Iris pigment epithelial cell (primary cell): ENCODE measurements around the gene CFP.
A peak's percentile ranks its signal among the peaks of the same experiment; 100 is the strongest.
"Not testable (repeated sequence)": the region's sequence is repeated elsewhere in the genome, so short reads cannot be mapped to it uniquely, and the experiment has no call there.

Experiments used
- DNase-seq: peaks from one replicate; pipeline ENCODE4 v3.0.0-alpha.2; 2011; ENCODE audit warnings: low read depth

The CFP gene

GRCh38 chrX:47629419-47630200 is at the start of gene CFP:
Gene CFP, minus strand, starts transcription at chrX:47629930. Its CDS starts 86 bp downstream, at chrX:47629844.
- no peak for DNase-seq

- not testable (repeated sequence) for DNase-seq
Observed at GRCh38 chrX:47675959-47676859, 46.5 kb upstream of the CFP start.

GRCh38 chrX:47674776-47675175 is 45.0 kb upstream of the CFP start:
- DNase-seq, result no peak

- not testable (repeated sequence) for DNase-seq
Observed at GRCh38 chrX:47665797-47666196, 36.1 kb upstream of the CFP start.

GRCh38 chrX:47664737-47665136 is 35.0 kb upstream of the CFP start:
- DNase-seq, result peak; percentile 72

- DNase-seq, result peak; percentile 94
Observed at GRCh38 chrX:47662144-47662657, 32.5 kb upstream of the CFP start.

GRCh38 chrX:47661539-47661938 is 31.8 kb upstream of the CFP start:
- no peak for DNase-seq

- no peak for DNase-seq
Observed at GRCh38 chrX:47659421-47659726, 29.6 kb upstream of the CFP start.

- peak; percentile 95 for DNase-seq
Observed at GRCh38 chrX:47658684-47659420, 29.1 kb upstream of the CFP start, which contains the start of gene UXT. Gene UXT, minus strand, starts transcription at chrX:47659180. Its CDS starts 253 bp downstream, at chrX:47658927.

GRCh38 chrX:47658301-47658683 is 28.6 kb upstream of the CFP start:
- no peak for DNase-seq

- no peak for DNase-seq
Observed at GRCh38 chrX:47651043-47651905, 21.5 kb upstream of the CFP start.

GRCh38 chrX:47650164-47651042 is 20.7 kb upstream of the CFP start, which contains the start of gene ELK1:
Gene ELK1, minus strand, starts transcription at chrX:47650563. Its CDS starts 9,122 bp downstream, at chrX:47641441.
- DNase-seq, result peak; percentile 99

- DNase-seq, result no peak
Observed at GRCh38 chrX:47649781-47650163, 20.0 kb upstream of the CFP start.

- peak; percentile 16 for DNase-seq
Observed at GRCh38 chrX:47649271-47649670, 19.5 kb upstream of the CFP start.

GRCh38 chrX:47648376-47648775 is 18.6 kb upstream of the CFP start:
- peak; percentile 74 for DNase-seq

GRCh38 chrX:47646636-47647035 is 16.9 kb upstream of the CFP start:
- no peak for DNase-seq

- peak; percentile 47 for DNase-seq
Observed at GRCh38 chrX:47645530-47645929, 15.8 kb upstream of the CFP start.

- peak; percentile 49 for DNase-seq
Observed at GRCh38 chrX:47644557-47645091, 14.9 kb upstream of the CFP start.

GRCh38 chrX:47643926-47644325 is 14.2 kb upstream of the CFP start:
- peak; percentile 56 for DNase-seq

- no peak for DNase-seq
Observed at GRCh38 chrX:47638816-47639215, 9.1 kb upstream of the CFP start.
